Sigmoid colon (tissue), 4 donors: Measurements from ENCODE around the gene PROSER2.

Experiments
- EP300 ChIP-seq, 4 donors: sonication (generic); formaldehyde crosslinking; IDR thresholded peaks; one replicate each; pipeline ENCODE4 v1.6.1; 2017; ENCODE audit warnings: antibody characterized with exemption in 4 of 4
- POLR2A ChIP-seq, 2 donors: fragments of 450-650 bp; IDR thresholded peaks; one replicate each; pipeline ENCODE4 v1.6.1; 2016; ENCODE audit warnings: antibody characterized with exemption in 2 of 2, mild to moderate bottlenecking in 2 of 2, moderate library complexity in 2 of 2
- TF ChIP-seq, protein P1 (sequence below), 4 experiments: fragments of 450-650 bp in 3 of 4; fragments of 200-600 bp in 1 of 4; IDR thresholded peaks; one replicate each; pipeline ENCODE4 v1.5.1; 2016 to 2019; ENCODE audit warnings: antibody characterized with exemption in 4 of 4, mild to moderate bottlenecking in 3 of 4, moderate library complexity in 2 of 4

DNA sequence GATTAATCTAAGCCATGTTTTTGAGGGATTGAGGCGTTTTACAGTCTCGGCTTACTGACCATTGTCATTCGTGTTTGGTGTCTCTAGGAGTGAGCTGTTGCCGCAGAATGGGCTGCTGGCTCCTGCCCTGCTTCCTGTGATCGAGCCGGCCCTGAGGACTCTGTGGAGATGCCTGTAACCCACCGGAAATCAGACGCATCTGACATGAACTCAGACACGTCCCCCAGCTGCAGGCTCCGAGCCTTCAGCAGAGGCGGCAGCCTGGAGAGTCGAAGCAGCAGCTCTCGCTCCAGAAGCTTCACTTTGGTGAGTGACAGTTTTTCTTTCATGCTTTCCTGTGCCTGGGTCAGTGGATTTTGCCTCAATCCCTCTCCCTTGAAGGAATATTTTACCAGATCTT, 28.8 kb downstream of the PROSER2 start:
- TF ChIP-seq, protein P1, sequence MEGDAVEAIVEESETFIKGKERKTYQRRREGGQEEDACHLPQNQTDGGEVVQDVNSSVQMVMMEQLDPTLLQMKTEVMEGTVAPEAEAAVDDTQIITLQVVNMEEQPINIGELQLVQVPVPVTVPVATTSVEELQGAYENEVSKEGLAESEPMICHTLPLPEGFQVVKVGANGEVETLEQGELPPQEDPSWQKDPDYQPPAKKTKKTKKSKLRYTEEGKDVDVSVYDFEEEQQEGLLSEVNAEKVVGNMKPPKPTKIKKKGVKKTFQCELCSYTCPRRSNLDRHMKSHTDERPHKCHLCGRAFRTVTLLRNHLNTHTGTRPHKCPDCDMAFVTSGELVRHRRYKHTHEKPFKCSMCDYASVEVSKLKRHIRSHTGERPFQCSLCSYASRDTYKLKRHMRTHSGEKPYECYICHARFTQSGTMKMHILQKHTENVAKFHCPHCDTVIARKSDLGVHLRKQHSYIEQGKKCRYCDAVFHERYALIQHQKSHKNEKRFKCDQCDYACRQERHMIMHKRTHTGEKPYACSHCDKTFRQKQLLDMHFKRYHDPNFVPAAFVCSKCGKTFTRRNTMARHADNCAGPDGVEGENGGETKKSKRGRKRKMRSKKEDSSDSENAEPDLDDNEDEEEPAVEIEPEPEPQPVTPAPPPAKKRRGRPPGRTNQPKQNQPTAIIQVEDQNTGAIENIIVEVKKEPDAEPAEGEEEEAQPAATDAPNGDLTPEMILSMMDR (IDR thresholded peaks at IDR 0.05): no peak
- no peak for TF ChIP-seq EP300 (IDR thresholded peaks at IDR 0.05)
- no peak for TF ChIP-seq POLR2A (IDR thresholded peaks at IDR 0.05)
